ENCODE results near the gene C19orf85. TPM values are rescaled to one million over a fixed set of nuclear protein-coding genes. Genes with fewer than 3 reads are reported as not detected.

The C19orf85 gene
- total RNA-seq, 1 experiment from 2014 or later = 0.74 TPM

DNA sequence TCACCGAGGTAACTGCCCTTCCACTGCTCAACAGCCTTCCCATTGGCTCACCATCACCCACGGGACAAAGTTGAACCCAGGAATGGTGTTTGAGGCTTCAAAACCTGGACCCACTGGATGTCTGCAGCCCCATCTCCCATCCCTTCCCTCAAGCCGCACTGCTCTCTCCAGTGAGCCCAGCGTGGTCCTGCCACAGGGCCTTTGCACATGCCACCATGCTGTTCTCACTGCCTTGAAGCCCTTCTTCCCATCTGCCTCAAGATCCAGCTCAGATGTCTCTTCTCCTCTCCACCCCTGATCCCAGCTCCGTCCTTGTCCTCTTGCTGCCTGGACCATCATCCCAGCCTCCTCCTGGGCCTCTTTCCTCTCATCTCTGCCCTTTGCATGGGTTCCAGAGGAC lies 25.5 kb downstream of the C19orf85 start:
- intact Hi-C loops (cut with micrococcal nuclease; ENCODE audit: unreplicated experiment) = no loop called here
- Histone ChIP-seq H3K27ac (no peak overlapping the region), H3K79me2 (ENCODE audit: low read depth) (no peaks in the 10 kb centered on the region), H3K36me3 (ENCODE audit: low read depth) (no peaks in the 10 kb centered on the region), H3K4me3 (no peak overlapping the region), H2AFZ (no peak overlapping the region), H3K4me2 (no peak overlapping the region), H3K9me2 (ENCODE audit: insufficient read depth) (no peaks in the 10 kb centered on the region), H3K27me3 (ENCODE audit: insufficient read depth, low read depth) (peaks cover 25% of the 10 kb centered on the region), H3K4me1 (replicated peaks; ENCODE audit: insufficient read depth) (no peaks in the 10 kb centered on the region), H3K9me3 (ENCODE audit: insufficient read depth, low read depth) (no peaks in the 10 kb centered on the region), H3F3A (ENCODE audit: insufficient read depth, low read depth) (peaks cover 20% of the 10 kb centered on the region), H4K20me1 (ENCODE audit: insufficient read depth) (no peaks in the 10 kb centered on the region; the same call in 1 of the 2 replicates)
- POLR2A ChIA-PET (ENCODE audit: unreplicated experiment) = no interaction called here
- no peak for DNase-seq
- TF ChIP-seq EZH2 (IDR thresholded peaks at IDR 0.05; ENCODE audit: low read depth) = no peak
- TF ChIP-seq, protein P1, sequence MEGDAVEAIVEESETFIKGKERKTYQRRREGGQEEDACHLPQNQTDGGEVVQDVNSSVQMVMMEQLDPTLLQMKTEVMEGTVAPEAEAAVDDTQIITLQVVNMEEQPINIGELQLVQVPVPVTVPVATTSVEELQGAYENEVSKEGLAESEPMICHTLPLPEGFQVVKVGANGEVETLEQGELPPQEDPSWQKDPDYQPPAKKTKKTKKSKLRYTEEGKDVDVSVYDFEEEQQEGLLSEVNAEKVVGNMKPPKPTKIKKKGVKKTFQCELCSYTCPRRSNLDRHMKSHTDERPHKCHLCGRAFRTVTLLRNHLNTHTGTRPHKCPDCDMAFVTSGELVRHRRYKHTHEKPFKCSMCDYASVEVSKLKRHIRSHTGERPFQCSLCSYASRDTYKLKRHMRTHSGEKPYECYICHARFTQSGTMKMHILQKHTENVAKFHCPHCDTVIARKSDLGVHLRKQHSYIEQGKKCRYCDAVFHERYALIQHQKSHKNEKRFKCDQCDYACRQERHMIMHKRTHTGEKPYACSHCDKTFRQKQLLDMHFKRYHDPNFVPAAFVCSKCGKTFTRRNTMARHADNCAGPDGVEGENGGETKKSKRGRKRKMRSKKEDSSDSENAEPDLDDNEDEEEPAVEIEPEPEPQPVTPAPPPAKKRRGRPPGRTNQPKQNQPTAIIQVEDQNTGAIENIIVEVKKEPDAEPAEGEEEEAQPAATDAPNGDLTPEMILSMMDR (conservative IDR thresholded peaks at IDR 0.05) = no peak
- CTCF ChIA-PET = no interaction called here
- BruUV-seq (replicated peaks) = no TSS peak

- CTCF ChIA-PET = interaction anchor here (0.8 kb wide), 1 partner anchor 195 kb away, joined by 3 read pairs; no protein-coding TSS in a partner anchor
- peaks cover 14% of the 10 kb centered on the region for H3K27me3 ChIP-seq (ENCODE audit: insufficient read depth, low read depth)
- no peaks in the 10 kb centered on the region for H3K9me3 ChIP-seq (ENCODE audit: insufficient read depth, low read depth)
- no peak overlapping the region for H3K27ac ChIP-seq
- H3K4me3 ChIP-seq = no peak overlapping the region
- H4K20me1 ChIP-seq (ENCODE audit: insufficient read depth) = no peaks in the 10 kb centered on the region; the same call in 1 of the 2 replicates
- H3K9me2 ChIP-seq (ENCODE audit: insufficient read depth) = no peaks in the 10 kb centered on the region
- no peaks in the 10 kb centered on the region for H3K79me2 ChIP-seq (ENCODE audit: low read depth)
- peak; percentile 68 to 78 for DNase-seq
- no peaks in the 10 kb centered on the region for H3K4me1 ChIP-seq (replicated peaks; ENCODE audit: insufficient read depth)
- BruUV-seq (replicated peaks) = no TSS peak
- H3K36me3 ChIP-seq (ENCODE audit: low read depth) = no peaks in the 10 kb centered on the region
- intact Hi-C loops (cut with micrococcal nuclease; ENCODE audit: unreplicated experiment) = no loop called here
- H3K4me2 ChIP-seq = no peak overlapping the region
- H2AFZ ChIP-seq = no peak overlapping the region
- POLR2A ChIA-PET (ENCODE audit: unreplicated experiment) = no interaction called here
- peaks cover 23% of the 10 kb centered on the region for H3F3A ChIP-seq (ENCODE audit: insufficient read depth, low read depth)
- no peak for TF ChIP-seq EZH2 (IDR thresholded peaks at IDR 0.05; ENCODE audit: low read depth)
- TF ChIP-seq, protein P1 (conservative IDR thresholded peaks at IDR 0.05) = no peak
These were observed 27.1 kb downstream of the C19orf85 start for GRCh38 chr19:55437410-55437809.

DNA sequence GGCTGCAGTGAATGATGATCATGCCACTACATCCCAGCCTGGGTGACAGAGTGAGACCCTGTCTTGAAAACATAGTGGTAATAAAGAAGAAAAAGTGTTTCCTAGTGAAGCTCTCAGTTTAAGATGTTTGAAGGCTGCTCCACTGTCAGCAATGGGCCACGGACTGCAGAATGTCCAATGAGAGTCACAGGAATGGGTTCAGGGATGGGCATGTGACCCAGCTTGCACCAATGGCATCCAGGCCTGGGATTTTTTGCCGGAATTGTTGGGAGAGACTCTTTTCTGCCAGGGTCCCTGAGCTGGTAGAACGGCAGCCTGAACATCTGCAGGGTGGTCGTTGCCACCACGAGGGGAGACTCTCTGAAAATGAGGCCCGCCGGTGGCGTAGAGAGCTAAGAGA lies 27.7 kb downstream of the C19orf85 start:
- Histone ChIP-seq H3K27me3 (ENCODE audit: insufficient read depth, low read depth) (peaks cover 11% of the 10 kb centered on the region), H3K36me3 (ENCODE audit: low read depth) (no peaks in the 10 kb centered on the region), H3K4me1 (replicated peaks; ENCODE audit: insufficient read depth) (no peaks in the 10 kb centered on the region), H3K9me3 (ENCODE audit: insufficient read depth, low read depth) (no peaks in the 10 kb centered on the region), H3K27ac (no peak overlapping the region), H4K20me1 (ENCODE audit: insufficient read depth) (no peaks in the 10 kb centered on the region; the same call in 1 of the 2 replicates), H3K79me2 (ENCODE audit: low read depth) (no peaks in the 10 kb centered on the region), H3K4me2 (no peak overlapping the region), H3F3A (ENCODE audit: insufficient read depth, low read depth) (peaks cover 23% of the 10 kb centered on the region), H3K4me3 (no peak overlapping the region), H3K9me2 (ENCODE audit: insufficient read depth) (no peaks in the 10 kb centered on the region), H2AFZ (no peak overlapping the region)
- ChIA-PET CTCF (interaction anchor here (0.8 to 0.9 kb wide), 2 partner anchors 168 to 195 kb away, joined by 3 read pairs; no protein-coding TSS in a partner anchor), POLR2A (ENCODE audit: unreplicated experiment) (no interaction called here)
- intact Hi-C loops (cut with micrococcal nuclease; ENCODE audit: unreplicated experiment) = no loop called here
- TF ChIP-seq, protein P1 (conservative IDR thresholded peaks at IDR 0.05) = no peak
- TF ChIP-seq EZH2 (IDR thresholded peaks at IDR 0.05; ENCODE audit: low read depth) = no peak
- no peak for DNase-seq
- no TSS peak for BruUV-seq (replicated peaks)

Measured in PC-9 (cell line).